Measurements from ENCODE around the gene MARK2. TPM values are rescaled to one million over a fixed set of nuclear protein-coding genes. Genes with fewer than 3 reads are reported as not detected.

The MARK2 gene
- total RNA-seq, result 10 to 100 TPM; 34.7 to 82.9 (median 72.1) TPM

GRCh38 chr11:63838678-63839507 lies at the start of gene MARK2:
Gene MARK2, plus strand, starts transcription at chr11:63839110. Its CDS starts 397 bp downstream, at chr11:63839507.
- H3K4me3 ChIP-seq, result peak within 1 kb of the TSS; percentile 76 to 95 (median 81)
- DNase-seq, result peak; percentile 99
- H3K36me3 ChIP-seq, result peaks cover 0 to 4% (median 0%) of the 10 kb centered on the region in 3 donors
- H3K9me3 ChIP-seq, result no peaks in the 10 kb centered on the region
- TF ChIP-seq, protein P1, sequence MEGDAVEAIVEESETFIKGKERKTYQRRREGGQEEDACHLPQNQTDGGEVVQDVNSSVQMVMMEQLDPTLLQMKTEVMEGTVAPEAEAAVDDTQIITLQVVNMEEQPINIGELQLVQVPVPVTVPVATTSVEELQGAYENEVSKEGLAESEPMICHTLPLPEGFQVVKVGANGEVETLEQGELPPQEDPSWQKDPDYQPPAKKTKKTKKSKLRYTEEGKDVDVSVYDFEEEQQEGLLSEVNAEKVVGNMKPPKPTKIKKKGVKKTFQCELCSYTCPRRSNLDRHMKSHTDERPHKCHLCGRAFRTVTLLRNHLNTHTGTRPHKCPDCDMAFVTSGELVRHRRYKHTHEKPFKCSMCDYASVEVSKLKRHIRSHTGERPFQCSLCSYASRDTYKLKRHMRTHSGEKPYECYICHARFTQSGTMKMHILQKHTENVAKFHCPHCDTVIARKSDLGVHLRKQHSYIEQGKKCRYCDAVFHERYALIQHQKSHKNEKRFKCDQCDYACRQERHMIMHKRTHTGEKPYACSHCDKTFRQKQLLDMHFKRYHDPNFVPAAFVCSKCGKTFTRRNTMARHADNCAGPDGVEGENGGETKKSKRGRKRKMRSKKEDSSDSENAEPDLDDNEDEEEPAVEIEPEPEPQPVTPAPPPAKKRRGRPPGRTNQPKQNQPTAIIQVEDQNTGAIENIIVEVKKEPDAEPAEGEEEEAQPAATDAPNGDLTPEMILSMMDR (IDR thresholded peaks at IDR 0.05), result peak in 1 of 6 experiments; percentile 11
- peak; percentile 46 to 58 for TF ChIP-seq POLR2A (IDR thresholded peaks at IDR 0.05)
- H3K4me1 ChIP-seq, result peaks cover 9 to 52% (median 18%) of the 10 kb centered on the region in 4 donors
- H3K27me3 ChIP-seq, result no peaks in the 10 kb centered on the region
- H3K27ac ChIP-seq, result peak within 1 kb of the TSS; percentile 82 to 95 (median 92)

GRCh38 chr11:63791495-63792167 lies 47.3 kb upstream of the MARK2 start:
- no peak for DNase-seq
- H3K27me3 ChIP-seq, result no peaks in the 10 kb centered on the region
- peaks cover 0 to 9% (median 2%) of the 10 kb centered on the region in 4 donors for H3K9me3 ChIP-seq
- H3K36me3 ChIP-seq, result no peaks in the 10 kb centered on the region
- H3K4me1 ChIP-seq, result no peaks in the 10 kb centered on the region
- no peak overlapping the region for H3K4me3 ChIP-seq
- no peak overlapping the region for H3K27ac ChIP-seq
- TF ChIP-seq, protein P1 (IDR thresholded peaks at IDR 0.05), result no peak
- no peak for TF ChIP-seq POLR2A (IDR thresholded peaks at IDR 0.05)

DNA sequence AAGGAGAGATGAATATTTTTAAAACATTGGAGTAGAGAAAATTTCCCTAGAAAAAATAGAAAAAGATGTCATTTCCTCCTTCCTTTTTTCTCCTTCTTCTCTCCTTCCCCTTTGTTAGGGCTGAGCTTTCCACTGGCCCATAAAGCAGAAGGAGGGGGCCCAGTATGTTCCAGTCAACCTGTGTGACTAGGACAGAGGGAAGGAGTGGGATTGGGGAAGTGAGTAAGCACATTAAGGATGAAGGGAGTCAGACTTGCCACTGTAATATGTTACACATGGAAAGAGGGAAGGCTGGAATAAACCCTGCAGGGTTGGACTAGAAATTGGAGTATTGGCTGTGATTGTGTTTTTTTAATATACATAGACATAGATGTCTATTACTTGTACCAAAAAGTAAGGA lies 45.7 kb upstream of the MARK2 start:
- no peak for TF ChIP-seq POLR2A (IDR thresholded peaks at IDR 0.05)
- TF ChIP-seq, protein P1 (IDR thresholded peaks at IDR 0.05), result no peak
- H3K27ac ChIP-seq, result no peak overlapping the region

GRCh38 chr11:63795066-63795465 lies 43.8 kb upstream of the MARK2 start:
- TF ChIP-seq, protein P1 (IDR thresholded peaks at IDR 0.05), result no peak
- TF ChIP-seq POLR2A (IDR thresholded peaks at IDR 0.05), result no peak
- Histone ChIP-seq H3K27me3 (no peaks in the 10 kb centered on the region), H3K4me3 (no peak overlapping the region), H3K9me3 (peaks cover 0 to 9% (median 2%) of the 10 kb centered on the region in 4 donors), H3K36me3 (no peaks in the 10 kb centered on the region), H3K4me1 (no peaks in the 10 kb centered on the region), H3K27ac (no peak overlapping the region)
- DNase-seq, result no peak

More for the DNA sequence above, 45.7 kb upstream of the MARK2 start:
- Histone ChIP-seq H3K4me1 (no peaks in the 10 kb centered on the region), H3K27me3 (no peaks in the 10 kb centered on the region), H3K9me3 (peaks cover 0 to 9% (median 2%) of the 10 kb centered on the region in 4 donors), H3K4me3 (no peak overlapping the region), H3K36me3 (no peaks in the 10 kb centered on the region)
- no peak for DNase-seq

- DNase-seq, result no peak
- Histone ChIP-seq H3K4me1 (no peaks in the 10 kb centered on the region), H3K36me3 (no peaks in the 10 kb centered on the region), H3K9me3 (no peaks in the 10 kb centered on the region), H3K27ac (no peak overlapping the region), H3K27me3 (no peaks in the 10 kb centered on the region), H3K4me3 (no peak overlapping the region)
- TF ChIP-seq, protein P1 (IDR thresholded peaks at IDR 0.05), result no peak
- TF ChIP-seq POLR2A (IDR thresholded peaks at IDR 0.05), result no peak
Measured at GRCh38 chr11:63800921-63801320, 38.0 kb upstream of the MARK2 start.

Measured in Peyer's patch (tissue), 4 donors.